Measurements from ENCODE around the gene CYSTM1. TPM values are rescaled to one million over a fixed set of nuclear protein-coding genes. Genes with fewer than 3 reads are reported as not detected.

The CYSTM1 gene
- polyA plus RNA-seq, 1 donor from 2014 or later: 6.6 TPM

DNA sequence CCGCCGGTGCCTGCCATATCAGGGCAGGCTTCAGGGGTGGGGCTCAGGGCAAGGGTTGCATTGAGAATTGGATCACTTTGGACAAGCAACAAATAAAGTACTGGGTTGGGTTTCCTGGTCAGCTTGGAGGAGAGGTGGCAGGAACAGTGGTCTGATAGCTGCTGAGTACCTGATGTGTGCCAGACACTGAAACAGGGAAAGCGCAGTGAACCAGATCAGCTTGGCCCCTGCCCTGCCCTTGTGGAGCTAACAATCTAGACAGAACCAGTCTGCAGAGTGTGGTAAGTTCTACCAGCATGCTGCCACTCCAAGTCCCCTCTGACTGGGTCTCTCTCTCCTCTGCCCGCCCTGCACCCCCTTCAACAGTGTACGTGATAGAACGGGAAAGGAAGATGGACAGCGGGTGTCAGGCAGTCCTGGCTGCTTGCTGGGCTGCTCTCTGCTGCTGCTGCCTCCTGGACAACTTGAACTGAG lies 53.4 kb downstream of the CYSTM1 start:
- Histone ChIP-seq H3F3A (ENCODE audit: insufficient read depth, low read length, poor library complexity, severe bottlenecking) (no peaks in the 10 kb centered on the region), H3K4me3 (ENCODE audit: low read length) (no peak overlapping the region), H3K4me2 (ENCODE audit: low read length) (no peak overlapping the region), H3K9me3 (ENCODE audit: low read length) (no peaks in the 10 kb centered on the region), H3K36me3 (ENCODE audit: insufficient read depth, low read length) (no peaks in the 10 kb centered on the region), H3K9ac (ENCODE audit: low read length) (no peak overlapping the region), H3K27me3 (ENCODE audit: insufficient read depth, low read depth, low read length) (no peaks in the 10 kb centered on the region), H3K27ac (ENCODE audit: low read length) (no peak overlapping the region), H3K9me2 (ENCODE audit: insufficient read depth, low read length) (no peaks in the 10 kb centered on the region), H3K79me2 (replicated peaks; ENCODE audit: insufficient read depth, low read length) (no peaks in the 10 kb centered on the region), H2AFZ (ENCODE audit: low read depth, low read length) (no peak overlapping the region), H4K20me1 (ENCODE audit: insufficient read depth) (no peaks in the 10 kb centered on the region)
- no peak for TF ChIP-seq POLR2AphosphoS5 (IDR thresholded peaks at IDR 0.05)
- no peak for TF ChIP-seq EP300 (conservative IDR thresholded peaks at IDR 0.05; ENCODE audit: poor library complexity, severe bottlenecking)
- no peak for TF ChIP-seq SMC3 (conservative IDR thresholded peaks at IDR 0.05; ENCODE audit: poor library complexity)
- no peak for TF ChIP-seq TAF1 (IDR thresholded peaks at IDR 0.05; ENCODE audit: low read depth)
- no peak for TF ChIP-seq MXI1 (conservative IDR thresholded peaks at IDR 0.05; ENCODE audit: poor library complexity, severe bottlenecking)

DNA sequence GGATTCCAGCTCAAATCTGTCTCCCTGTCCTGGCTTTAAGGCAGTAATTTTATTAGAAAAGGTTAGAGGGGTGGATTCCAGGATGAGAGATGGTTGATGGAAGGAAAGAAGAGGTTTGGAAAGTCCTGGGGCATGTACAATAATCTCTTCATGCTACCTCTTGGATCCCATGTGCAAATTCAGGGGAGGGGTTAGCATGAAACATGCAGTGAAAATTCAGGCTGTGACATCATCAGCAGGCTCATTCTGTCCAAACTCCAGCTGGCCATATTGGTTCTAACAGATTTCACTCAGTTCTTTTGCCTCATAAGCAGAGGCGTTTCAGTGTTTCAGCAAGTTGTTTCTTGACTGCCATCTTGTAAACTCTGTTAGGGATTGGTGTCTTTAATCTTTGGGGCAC lies 55.4 kb downstream of the CYSTM1 start:
- no peaks in the 10 kb centered on the region for H3K9me3 ChIP-seq (ENCODE audit: low read length)
- no peaks in the 10 kb centered on the region for H3F3A ChIP-seq (ENCODE audit: insufficient read depth, low read length, poor library complexity, severe bottlenecking)
- H3K4me2 ChIP-seq (ENCODE audit: low read length): no peak overlapping the region
- H3K79me2 ChIP-seq (replicated peaks; ENCODE audit: insufficient read depth, low read length): no peaks in the 10 kb centered on the region
- H3K4me3 ChIP-seq (ENCODE audit: low read length): no peak overlapping the region
- no peaks in the 10 kb centered on the region for H3K27me3 ChIP-seq (ENCODE audit: insufficient read depth, low read depth, low read length)
- H3K9ac ChIP-seq (ENCODE audit: low read length): no peak overlapping the region
- no peaks in the 10 kb centered on the region for H3K9me2 ChIP-seq (ENCODE audit: insufficient read depth, low read length)
- no peaks in the 10 kb centered on the region for H4K20me1 ChIP-seq (ENCODE audit: insufficient read depth)
- H3K27ac ChIP-seq (ENCODE audit: low read length): no peak overlapping the region
- H3K36me3 ChIP-seq (ENCODE audit: insufficient read depth, low read length): no peaks in the 10 kb centered on the region
- H2AFZ ChIP-seq (ENCODE audit: low read depth, low read length): no peak overlapping the region
- TF ChIP-seq EZH2 (IDR thresholded peaks at IDR 0.05; ENCODE audit: borderline replicate concordance, insufficient read depth, low read length, poor library complexity, severe bottlenecking): no peak
- TF ChIP-seq, protein P1, sequence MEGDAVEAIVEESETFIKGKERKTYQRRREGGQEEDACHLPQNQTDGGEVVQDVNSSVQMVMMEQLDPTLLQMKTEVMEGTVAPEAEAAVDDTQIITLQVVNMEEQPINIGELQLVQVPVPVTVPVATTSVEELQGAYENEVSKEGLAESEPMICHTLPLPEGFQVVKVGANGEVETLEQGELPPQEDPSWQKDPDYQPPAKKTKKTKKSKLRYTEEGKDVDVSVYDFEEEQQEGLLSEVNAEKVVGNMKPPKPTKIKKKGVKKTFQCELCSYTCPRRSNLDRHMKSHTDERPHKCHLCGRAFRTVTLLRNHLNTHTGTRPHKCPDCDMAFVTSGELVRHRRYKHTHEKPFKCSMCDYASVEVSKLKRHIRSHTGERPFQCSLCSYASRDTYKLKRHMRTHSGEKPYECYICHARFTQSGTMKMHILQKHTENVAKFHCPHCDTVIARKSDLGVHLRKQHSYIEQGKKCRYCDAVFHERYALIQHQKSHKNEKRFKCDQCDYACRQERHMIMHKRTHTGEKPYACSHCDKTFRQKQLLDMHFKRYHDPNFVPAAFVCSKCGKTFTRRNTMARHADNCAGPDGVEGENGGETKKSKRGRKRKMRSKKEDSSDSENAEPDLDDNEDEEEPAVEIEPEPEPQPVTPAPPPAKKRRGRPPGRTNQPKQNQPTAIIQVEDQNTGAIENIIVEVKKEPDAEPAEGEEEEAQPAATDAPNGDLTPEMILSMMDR (IDR thresholded peaks at IDR 0.05; ENCODE audit: poor library complexity, severe bottlenecking): no peak
- TF ChIP-seq RAD21 (conservative IDR thresholded peaks at IDR 0.05): no peak
- TF ChIP-seq POLR2AphosphoS5 (IDR thresholded peaks at IDR 0.05): no peak
- no peak for TF ChIP-seq TAF1 (IDR thresholded peaks at IDR 0.05; ENCODE audit: low read depth)
- no peak for TF ChIP-seq EP300 (conservative IDR thresholded peaks at IDR 0.05; ENCODE audit: poor library complexity, severe bottlenecking)
- no peak for TF ChIP-seq MXI1 (conservative IDR thresholded peaks at IDR 0.05; ENCODE audit: poor library complexity, severe bottlenecking)
- no peak for TF ChIP-seq SMC3 (conservative IDR thresholded peaks at IDR 0.05; ENCODE audit: poor library complexity)
- TF ChIP-seq, protein P2, sequence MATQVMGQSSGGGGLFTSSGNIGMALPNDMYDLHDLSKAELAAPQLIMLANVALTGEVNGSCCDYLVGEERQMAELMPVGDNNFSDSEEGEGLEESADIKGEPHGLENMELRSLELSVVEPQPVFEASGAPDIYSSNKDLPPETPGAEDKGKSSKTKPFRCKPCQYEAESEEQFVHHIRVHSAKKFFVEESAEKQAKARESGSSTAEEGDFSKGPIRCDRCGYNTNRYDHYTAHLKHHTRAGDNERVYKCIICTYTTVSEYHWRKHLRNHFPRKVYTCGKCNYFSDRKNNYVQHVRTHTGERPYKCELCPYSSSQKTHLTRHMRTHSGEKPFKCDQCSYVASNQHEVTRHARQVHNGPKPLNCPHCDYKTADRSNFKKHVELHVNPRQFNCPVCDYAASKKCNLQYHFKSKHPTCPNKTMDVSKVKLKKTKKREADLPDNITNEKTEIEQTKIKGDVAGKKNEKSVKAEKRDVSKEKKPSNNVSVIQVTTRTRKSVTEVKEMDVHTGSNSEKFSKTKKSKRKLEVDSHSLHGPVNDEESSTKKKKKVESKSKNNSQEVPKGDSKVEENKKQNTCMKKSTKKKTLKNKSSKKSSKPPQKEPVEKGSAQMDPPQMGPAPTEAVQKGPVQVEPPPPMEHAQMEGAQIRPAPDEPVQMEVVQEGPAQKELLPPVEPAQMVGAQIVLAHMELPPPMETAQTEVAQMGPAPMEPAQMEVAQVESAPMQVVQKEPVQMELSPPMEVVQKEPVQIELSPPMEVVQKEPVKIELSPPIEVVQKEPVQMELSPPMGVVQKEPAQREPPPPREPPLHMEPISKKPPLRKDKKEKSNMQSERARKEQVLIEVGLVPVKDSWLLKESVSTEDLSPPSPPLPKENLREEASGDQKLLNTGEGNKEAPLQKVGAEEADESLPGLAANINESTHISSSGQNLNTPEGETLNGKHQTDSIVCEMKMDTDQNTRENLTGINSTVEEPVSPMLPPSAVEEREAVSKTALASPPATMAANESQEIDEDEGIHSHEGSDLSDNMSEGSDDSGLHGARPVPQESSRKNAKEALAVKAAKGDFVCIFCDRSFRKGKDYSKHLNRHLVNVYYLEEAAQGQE (IDR thresholded peaks at IDR 0.05; ENCODE audit: borderline replicate concordance): no peak

Measured in neural cell (in vitro differentiated cells).